Smooth muscle cell (in vitro differentiated cells): ENCODE data around the gene CCR5AS.

Experiments
- DNase-seq: peaks from one replicate; lab custom pipeline; 2025; ENCODE audit not compliant: unreplicated experiment; lab: John Stamatoyannopoulos, UW
- H2AFZ ChIP-seq: fragments of 200-600 bp; sonication (generic); 2 replicates; pipeline ENCODE4 v1.6.0; 2016; ENCODE audit warnings: antibody characterized with exemption, low read depth, mild to moderate bottlenecking
- H3F3A ChIP-seq: fragments of 200-600 bp; sonication (generic); 2 replicates; pipeline ENCODE4 v1.6.0; 2017; ENCODE audit warnings: antibody characterized with exemption, low read depth
- H3K27ac ChIP-seq: fragments of 200-600 bp; sonication (generic); 2 replicates; pipeline ENCODE4 v1.5.1; 2016; ENCODE audit warnings: low read depth, mild to moderate bottlenecking
- H3K27me3 ChIP-seq: fragments of 200-600 bp; sonication (generic); 2 replicates; pipeline ENCODE4 v1.6.1; 2016; ENCODE audit warnings: low read depth, mild to moderate bottlenecking
- H3K36me3 ChIP-seq: fragments of 200-600 bp; sonication (generic); 2 replicates; pipeline ENCODE4 v1.5.1; 2016; ENCODE audit warnings: low read depth
- H3K4me1 ChIP-seq: fragments of 200-600 bp; sonication (generic); 2 replicates; pipeline ENCODE4 v1.5.1; 2016; ENCODE audit warnings: low read depth
- H3K4me2 ChIP-seq: fragments of 200-600 bp; sonication (generic); 2 replicates; pipeline ENCODE4 v1.6.0; 2016; ENCODE audit warnings: mild to moderate bottlenecking
- H3K4me3 ChIP-seq: fragments of 200-600 bp; sonication (generic); 2 replicates; pipeline ENCODE4 v1.5.1; 2016; ENCODE audit warnings: mild to moderate bottlenecking
- H3K79me2 ChIP-seq: fragments of 200-600 bp; sonication (generic); 2 replicates; pipeline ENCODE4 v1.6.0; 2016; ENCODE audit warnings: low read depth, mild to moderate bottlenecking
- H3K9ac ChIP-seq: fragments of 200-600 bp; sonication (generic); 2 replicates; pipeline ENCODE4 v1.6.0; 2016; ENCODE audit warnings: low read depth
- H3K9me3 ChIP-seq: fragments of 200-600 bp; sonication (generic); replicated peaks from 2 replicates; pipeline ENCODE4 v1.5.1; 2016; ENCODE audit warnings: low read depth
- H4K20me1 ChIP-seq: fragments of 200-600 bp; sonication (generic); 2 replicates; pipeline ENCODE4 v1.6.0; 2016; ENCODE audit warnings: low read depth
- WGBS: methylation state at CpG from one replicate; pipeline ENCODE4 v1.1.7; 2016; ENCODE audit warnings: low lambda C conversion rate; 5-methylcytosine and 5-hydroxymethylcytosine counted together
- TF ChIP-seq, protein P1 (sequence below): fragments of 200-600 bp; sonication (generic); IDR thresholded peaks from 2 replicates; pipeline ENCODE4 v1.5.1; 2017; ENCODE audit warnings: borderline replicate concordance, mild to moderate bottlenecking, antibody characterized with exemption; ENCODE audit not compliant: insufficient read depth, poor library complexity, severe bottlenecking

The CCR5AS gene

DNA sequence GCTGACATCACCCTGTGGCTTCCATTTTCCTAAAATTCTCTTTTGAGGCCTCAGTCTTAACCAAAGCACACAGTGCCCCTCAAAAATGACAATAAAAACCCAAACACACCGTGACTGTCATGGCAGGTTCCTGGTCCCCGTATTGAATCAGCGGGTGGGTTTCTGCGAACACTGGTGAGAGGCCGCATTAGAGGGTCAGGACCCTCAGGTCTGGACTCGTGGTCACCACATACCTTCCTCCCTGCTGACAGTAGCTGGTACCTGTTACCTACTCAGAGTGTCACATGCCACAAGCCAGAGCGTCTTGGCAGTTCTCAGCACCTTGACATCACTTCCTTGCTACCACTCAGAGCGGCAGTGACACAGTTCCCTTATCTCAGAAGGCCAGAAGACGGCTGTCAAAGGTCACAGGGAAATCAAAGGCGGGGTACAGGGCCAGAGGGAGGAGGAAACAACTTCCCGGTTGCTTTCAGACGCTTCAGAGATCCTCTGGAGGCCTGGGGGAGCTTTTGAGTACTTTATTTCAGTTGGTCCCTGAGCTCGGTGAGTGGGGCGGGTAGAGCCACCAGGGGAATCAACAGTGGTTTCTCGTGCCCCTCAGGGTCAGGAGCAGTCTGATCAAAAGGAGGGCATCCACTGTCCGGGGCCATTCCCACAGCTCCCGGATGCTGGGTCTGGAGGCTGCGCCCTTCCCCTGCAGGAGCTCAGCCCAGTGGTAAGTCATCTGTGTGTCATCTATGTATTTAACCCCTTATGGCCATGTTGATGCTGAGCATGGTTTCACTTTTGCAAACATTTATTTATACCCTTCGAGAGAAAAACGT lies at the start of gene CCR5AS, which contains the start of gene CCRL2:
Gene CCR5AS (minus strand): TSS at position 279 of the 824 bp plus-strand sequence.
Gene CCRL2 (plus strand): TSS at position 472 of the 824 bp plus-strand sequence. CDS start 821 bp downstream, outside the sequence.
- TF ChIP-seq, protein P1, sequence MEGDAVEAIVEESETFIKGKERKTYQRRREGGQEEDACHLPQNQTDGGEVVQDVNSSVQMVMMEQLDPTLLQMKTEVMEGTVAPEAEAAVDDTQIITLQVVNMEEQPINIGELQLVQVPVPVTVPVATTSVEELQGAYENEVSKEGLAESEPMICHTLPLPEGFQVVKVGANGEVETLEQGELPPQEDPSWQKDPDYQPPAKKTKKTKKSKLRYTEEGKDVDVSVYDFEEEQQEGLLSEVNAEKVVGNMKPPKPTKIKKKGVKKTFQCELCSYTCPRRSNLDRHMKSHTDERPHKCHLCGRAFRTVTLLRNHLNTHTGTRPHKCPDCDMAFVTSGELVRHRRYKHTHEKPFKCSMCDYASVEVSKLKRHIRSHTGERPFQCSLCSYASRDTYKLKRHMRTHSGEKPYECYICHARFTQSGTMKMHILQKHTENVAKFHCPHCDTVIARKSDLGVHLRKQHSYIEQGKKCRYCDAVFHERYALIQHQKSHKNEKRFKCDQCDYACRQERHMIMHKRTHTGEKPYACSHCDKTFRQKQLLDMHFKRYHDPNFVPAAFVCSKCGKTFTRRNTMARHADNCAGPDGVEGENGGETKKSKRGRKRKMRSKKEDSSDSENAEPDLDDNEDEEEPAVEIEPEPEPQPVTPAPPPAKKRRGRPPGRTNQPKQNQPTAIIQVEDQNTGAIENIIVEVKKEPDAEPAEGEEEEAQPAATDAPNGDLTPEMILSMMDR, result no peak
- no peak for DNase-seq
- H2AFZ ChIP-seq, result no peak within 1 kb of the TSS
- H3K4me2 ChIP-seq, result no peak within 1 kb of the TSS
- H3F3A ChIP-seq, result no peaks in the 10 kb centered on the region
- H3K27me3 ChIP-seq, result peaks cover 95% of the 10 kb centered on the region
- no peaks in the 10 kb centered on the region for H3K79me2 ChIP-seq
- WGBS, result 73% methylated on average over 20 of the region's 20 CpGs
- no peak within 1 kb of the TSS for H3K27ac ChIP-seq
- H4K20me1 ChIP-seq, result no peaks in the 10 kb centered on the region
- H3K4me3 ChIP-seq, result no peak within 1 kb of the TSS
- no peaks in the 10 kb centered on the region for H3K36me3 ChIP-seq
- no peaks in the 10 kb centered on the region for H3K9me3 ChIP-seq
- H3K4me1 ChIP-seq, result no peaks in the 10 kb centered on the region
- H3K9ac ChIP-seq, result no peak within 1 kb of the TSS

DNA sequence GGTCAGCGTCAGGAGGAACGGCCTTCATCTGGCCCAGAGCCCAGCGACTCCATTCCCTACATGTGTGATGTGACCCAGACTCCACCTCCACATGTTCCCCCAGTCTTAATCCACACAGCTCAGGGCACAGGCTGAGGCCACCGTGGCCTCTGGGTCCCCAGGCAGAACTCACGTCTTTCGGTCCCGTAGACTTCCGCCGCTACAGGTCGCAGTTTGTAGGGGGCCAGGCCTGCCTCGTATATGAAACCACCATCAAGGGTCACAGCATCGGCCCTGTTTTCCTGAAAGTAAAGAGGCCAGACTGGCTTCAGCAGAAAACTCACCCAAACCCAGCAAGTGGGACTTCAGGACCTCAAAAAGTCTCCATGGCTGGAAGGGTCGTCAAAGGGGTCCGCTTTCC lies 49.3 kb upstream of the CCR5AS start:
- Histone ChIP-seq H3K9me3 (no peaks in the 10 kb centered on the region), H2AFZ (no peak overlapping the region), H3K79me2 (no peaks in the 10 kb centered on the region), H3F3A (no peaks in the 10 kb centered on the region), H3K4me2 (no peak overlapping the region), H3K4me1 (no peaks in the 10 kb centered on the region), H4K20me1 (no peaks in the 10 kb centered on the region), H3K36me3 (no peaks in the 10 kb centered on the region), H3K9ac (no peak overlapping the region), H3K27me3 (peaks cover 18% of the 10 kb centered on the region), H3K4me3 (no peak overlapping the region), H3K27ac (no peak overlapping the region)
- no peak for DNase-seq
- TF ChIP-seq, protein P1, result no peak
- WGBS, result 95% methylated on average over 14 of the region's 14 CpGs

DNA sequence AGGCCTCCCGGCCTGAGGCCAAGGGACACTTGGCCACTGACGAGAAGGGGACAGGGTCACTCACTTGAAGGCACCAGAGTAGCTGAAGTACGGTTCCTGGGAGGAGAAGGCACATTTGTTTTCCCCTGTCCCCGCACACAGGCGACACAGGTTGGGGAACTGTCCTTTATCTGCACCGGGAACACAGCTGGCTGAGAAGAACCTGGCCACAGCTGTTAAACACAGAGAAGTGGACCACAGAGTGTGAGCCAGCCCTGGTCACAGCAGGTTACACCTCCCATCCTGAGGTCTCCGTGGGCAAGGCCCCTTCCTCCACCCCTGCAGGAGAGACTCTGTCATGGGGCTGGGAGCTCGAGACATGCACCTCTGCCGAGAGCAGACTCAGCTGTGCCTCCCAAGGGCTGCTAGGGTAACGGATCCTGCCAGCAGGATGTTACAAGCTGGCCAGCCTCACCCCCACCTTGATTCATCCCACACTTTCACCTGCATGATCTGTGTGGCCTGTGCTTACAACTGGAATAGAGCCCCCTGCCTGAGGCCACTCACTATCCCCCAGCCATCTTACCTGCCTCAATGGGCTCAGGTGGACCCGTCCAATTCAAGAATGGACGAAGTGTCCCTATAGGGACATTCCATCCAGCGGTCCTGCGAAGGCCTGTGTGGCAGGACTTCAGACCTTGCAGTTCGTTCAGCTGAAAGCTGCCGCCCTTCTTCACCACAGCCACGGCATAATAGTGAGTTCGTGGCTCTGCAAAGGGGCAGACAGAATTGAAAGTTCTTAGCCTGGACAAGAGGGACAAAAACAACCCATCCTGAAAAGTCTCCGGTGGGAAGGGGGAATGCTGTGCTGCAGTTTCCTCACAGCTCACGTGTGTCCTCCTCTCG lies 48.6 kb upstream of the CCR5AS start:
- TF ChIP-seq, protein P1, result no peak
- DNase-seq, result no peak

More for the DNA sequence above, 48.6 kb upstream of the CCR5AS start:
- no peak overlapping the region for H3K4me2 ChIP-seq
- H3K9ac ChIP-seq, result no peak overlapping the region
- peaks cover 18% of the 10 kb centered on the region for H3K27me3 ChIP-seq
- no peaks in the 10 kb centered on the region for H4K20me1 ChIP-seq
- no peak overlapping the region for H3K4me3 ChIP-seq
- H3K36me3 ChIP-seq, result no peaks in the 10 kb centered on the region
- H2AFZ ChIP-seq, result no peak overlapping the region
- no peaks in the 10 kb centered on the region for H3K4me1 ChIP-seq
- WGBS, result 94% methylated on average over 21 of the region's 21 CpGs
- H3K27ac ChIP-seq, result no peak overlapping the region
- no peaks in the 10 kb centered on the region for H3K79me2 ChIP-seq
- no peaks in the 10 kb centered on the region for H3F3A ChIP-seq
- H3K9me3 ChIP-seq, result no peaks in the 10 kb centered on the region
